NCI-H1436 treated with DMSO at 0.1 percent for 48 hours (cell line): ENCODE data around the gene LRRC4C.
"Not testable (repeated sequence)": the region's sequence is repeated elsewhere in the genome, so short reads cannot be mapped to it uniquely, and the experiment has no call there.

Experiments
- DNase-seq: peaks from one replicate; lab custom pipeline; 2025; lab: John Stamatoyannopoulos, UW

The LRRC4C gene

GRCh38 chr11:40230821-40231220, 1228.6 kb downstream of the LRRC4C start:
- no peak for DNase-seq

DNA sequence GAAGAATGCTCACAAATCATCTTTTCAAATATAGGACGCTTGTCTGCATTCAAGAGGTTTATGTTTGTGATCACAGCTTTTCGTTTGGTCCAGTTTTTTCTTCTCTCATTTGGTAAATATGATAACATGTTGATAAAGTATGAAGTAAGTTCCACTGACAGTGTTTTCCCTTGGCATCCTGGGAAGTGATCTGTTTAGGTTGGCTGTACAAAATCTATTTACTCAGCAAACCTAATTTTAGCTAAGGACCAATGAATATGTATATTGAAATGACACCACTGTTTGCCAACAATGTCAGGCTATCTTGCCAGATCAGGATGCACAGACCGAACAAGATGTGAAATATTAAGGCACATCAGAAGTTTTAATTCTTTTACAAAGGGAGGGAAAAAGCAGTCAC, 1230.8 kb downstream of the LRRC4C start:
- DNase-seq, result no peak

- no peak for DNase-seq
These were observed 1231.7 kb downstream of the LRRC4C start for GRCh38 chr11:40227730-40228129.

DNA sequence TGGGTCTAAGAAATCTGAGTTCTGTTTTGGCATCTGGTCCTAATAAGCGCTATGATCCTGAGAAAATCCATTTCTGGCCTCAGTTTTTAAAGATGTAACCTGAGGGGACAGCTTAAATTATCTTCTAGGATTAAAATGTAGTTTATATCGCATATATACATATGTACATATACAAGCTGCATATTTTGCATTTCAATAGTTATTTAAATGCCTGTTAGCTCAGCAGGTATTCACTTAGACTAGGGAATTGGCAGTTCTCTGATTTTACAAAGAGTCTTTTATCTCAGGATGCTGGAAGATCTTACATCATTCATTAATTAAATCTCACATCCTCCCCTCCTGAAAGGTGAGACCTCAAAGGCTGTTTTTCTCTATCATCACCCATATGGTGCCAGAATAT, 1232.8 kb downstream of the LRRC4C start:
- DNase-seq, result no peak

DNA sequence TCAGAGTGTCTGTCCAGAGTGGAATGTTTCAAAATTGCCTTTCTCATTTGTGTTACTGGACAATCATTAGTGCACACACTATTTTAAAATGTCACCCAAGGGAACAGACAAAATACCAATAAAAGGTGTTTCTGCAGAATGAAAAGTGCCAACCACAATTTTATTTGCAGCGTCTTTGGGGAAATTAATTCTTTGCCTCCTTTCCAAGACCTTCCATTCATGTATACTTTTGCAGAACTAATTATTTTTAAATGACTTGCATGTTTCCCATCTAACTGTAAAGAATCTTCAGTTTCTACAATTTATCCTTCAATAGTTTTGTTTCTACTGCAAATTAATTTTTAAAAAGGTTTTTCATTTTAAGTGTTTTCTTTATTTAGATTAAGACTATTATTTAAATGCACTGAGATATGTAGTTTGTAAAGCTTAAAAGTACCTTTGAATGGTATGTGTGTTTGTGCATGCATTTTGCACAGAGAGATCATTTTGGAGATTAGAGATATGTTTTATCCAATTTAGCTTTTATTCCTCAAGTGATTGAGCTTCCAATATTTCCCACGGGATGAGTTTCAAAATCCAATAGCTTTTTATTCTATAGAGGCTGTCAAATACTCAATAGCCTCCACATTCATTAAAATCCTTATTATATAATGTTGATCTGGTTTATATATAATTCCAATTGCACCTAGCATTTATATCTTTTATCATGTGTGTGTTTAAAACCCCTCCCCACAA, 1235.7 kb downstream of the LRRC4C start:
- DNase-seq, result no peak

- DNase-seq, result no peak
These were observed 1240.1 kb downstream of the LRRC4C start for GRCh38 chr11:40219401-40219800.

DNA sequence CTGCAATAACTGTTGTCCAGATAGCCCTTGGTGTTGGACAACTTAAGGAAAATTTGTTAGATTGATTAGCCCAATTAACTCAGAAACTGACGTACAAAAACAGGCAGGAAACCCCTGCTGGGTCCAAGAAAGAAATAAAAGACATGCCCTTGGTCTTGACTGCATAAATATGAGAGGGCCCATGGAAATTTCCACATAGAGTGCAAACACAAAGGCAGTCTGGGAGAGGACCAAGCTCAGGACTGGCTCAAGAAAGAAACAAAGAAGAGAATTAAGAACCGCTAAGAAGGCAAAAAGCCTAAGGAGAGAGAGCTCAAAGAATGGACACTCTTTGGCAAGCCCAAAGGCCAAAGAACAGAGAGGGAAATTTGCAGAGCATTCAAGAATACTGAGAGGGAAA, 1243.9 kb downstream of the LRRC4C start:
- DNase-seq, result no peak

DNA sequence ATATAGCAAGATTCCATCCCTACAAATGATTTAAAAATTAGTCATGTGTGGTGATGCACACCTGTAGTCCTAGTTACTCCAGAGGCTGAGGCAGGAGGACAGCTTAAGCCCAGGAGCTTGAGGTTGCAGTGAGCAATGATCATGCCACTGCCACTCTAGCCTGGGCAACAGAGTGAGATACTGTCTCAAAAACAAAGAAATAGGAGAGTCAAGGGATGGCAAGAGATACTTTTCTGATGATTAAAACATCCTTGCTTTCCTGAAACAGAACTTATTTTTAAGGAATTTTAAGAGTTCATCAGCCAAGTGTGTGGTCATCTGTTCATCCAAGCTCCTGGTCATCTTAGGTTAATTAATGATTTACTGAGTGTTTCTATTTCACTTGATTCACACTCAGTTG, 1252.0 kb downstream of the LRRC4C start:
- no peak for DNase-seq

DNA sequence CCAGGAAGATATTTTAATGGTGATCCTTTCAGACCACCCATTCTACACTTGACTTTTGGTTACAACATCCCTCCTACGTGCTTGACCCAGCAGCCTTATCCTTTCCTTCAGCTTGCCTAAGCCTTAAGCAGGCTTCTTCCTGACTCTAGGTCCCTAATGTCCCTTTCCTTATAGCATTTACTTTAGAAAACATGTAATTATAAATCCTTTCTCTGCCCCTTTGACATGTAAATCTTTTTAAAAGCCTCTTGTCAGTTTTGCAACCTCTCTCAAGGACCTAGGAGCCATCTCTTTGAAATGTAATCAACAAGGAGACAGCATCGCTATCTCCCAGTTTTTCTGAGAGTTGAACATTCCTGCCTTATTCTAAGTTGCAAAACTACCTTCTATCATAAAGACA, 1255.2 kb downstream of the LRRC4C start:
- DNase-seq, result no peak

DNA sequence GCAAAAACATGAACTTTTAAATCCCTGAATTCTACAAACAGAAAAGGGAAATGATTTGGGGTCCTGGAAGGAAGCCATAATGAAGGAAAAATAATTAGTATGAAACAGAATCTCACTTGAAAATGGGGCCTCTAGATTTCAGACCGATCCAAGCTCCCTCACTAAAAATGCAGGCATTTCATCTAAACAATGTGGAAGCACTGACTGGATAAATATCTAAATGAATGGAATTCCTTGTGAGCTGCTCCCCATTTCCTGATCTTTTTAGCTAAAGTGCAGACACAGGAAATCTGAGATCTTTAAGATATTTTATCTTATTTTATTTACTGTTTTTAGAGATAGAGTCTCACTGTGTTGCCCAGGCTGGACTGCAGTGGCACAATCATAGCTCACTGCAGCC, 1255.8 kb downstream of the LRRC4C start:
- DNase-seq, result no peak

- no peak for DNase-seq
These were observed 1256.7 kb downstream of the LRRC4C start for GRCh38 chr11:40202589-40203270.

- not testable (repeated sequence) for DNase-seq
These were observed 1266.9 kb downstream of the LRRC4C start for GRCh38 chr11:40192590-40192989.

- DNase-seq, result no peak
These were observed 1269.2 kb downstream of the LRRC4C start for GRCh38 chr11:40190294-40190693.

- peak; percentile 30 for DNase-seq
These were observed 1270.6 kb downstream of the LRRC4C start for GRCh38 chr11:40188848-40189247.

- no peak for DNase-seq
These were observed 1272.2 kb downstream of the LRRC4C start for GRCh38 chr11:40187295-40187694.

DNA sequence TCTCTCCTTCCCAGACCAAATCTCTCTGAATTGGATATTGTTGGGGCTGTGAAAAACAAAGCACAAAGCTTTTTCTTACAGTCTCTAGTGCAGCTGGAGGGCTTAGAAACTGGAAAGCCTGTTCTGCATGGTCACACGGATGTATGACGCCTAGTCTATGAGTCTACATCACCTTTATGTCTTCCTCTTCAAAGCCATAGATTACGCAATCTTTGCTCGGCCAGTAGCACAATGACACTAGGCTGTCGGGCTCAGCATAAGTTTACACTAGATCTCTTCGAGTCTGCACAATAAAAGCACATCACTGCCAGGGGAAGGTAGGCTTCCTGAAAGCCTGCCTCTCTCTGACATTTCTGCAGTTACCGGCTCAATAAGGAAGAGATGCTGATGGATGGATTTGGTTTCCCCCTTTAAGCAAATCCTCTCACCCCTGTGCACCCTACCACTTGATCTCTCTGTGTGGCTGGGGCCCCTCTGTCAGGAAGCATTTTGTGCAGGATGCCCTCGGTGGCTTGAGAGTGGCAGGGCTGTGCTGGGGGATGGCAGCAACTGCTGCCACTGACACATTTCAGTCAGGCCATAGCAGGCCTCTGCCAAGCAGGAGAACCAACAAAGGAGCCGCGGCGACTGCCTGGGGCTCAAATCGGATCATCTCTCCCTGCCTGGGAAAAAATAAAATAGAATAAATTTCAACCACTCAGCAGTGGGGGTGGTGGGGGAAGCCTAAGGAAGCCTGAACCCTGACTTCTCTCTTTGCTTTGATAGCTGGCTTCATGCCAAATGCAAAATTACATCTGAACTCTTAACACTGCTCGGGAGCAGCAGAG, 1272.8 kb downstream of the LRRC4C start:
- no peak for DNase-seq

GRCh38 chr11:40185793-40186192, 1273.7 kb downstream of the LRRC4C start:
- no peak for DNase-seq

GRCh38 chr11:40183073-40184064, 1276.1 kb downstream of the LRRC4C start:
- no peak for DNase-seq

DNA sequence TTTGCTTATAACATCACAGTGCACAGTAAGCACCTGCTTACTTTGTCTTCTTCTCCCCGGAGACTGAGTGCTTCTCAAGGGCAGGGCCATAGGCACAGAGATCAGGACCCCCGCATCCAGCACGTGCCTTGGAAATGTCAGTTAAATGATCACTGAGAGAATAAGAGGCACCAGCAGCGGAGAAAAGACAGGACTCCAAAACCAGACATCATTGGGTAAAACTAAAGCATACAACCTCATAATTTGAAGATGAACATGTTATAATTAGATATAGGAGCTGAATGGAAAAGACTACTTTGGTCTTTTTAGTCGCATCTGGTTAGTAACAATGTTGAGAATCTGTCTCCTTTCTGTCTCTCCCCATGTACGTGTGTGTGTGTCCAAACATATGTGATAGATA, 1279.9 kb downstream of the LRRC4C start:
- DNase-seq, result no peak

DNA sequence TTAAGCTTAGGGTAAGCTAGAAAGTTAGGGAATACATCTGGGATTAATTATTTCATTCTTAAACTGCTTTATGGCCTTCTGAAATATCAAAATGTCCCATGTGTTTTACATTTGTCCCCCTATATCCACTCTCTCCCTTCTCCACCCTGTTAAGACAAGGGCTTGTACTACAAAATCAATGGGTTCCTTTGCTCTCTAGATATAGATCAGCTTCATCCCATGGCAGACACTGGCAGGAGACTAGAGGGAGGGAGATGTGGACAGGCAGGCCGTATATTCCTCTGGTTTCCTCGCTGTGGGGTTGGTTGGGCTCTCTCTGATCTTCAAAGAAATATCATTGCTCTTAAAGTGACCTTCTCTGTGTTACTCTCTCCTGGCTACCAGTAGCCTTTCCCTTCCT, 1281.0 kb downstream of the LRRC4C start:
- no peak for DNase-seq

DNA sequence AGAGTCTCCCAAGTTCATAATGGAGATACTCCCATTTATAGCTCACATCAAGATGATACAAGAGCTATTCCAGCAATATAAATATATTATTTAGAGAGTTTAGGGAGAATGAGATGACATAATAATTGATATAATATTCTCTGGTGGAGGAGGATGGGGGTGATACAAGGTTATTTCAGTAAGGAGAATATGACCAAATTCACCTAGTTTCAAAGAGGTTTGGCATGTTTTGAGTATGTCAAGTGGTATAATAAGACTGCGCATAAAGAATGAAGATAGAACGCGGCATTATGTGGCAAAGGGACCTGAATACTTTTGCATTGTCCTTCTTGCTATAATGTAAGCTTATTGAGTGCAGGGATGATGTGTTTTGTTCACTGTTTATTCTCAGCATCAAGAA, 1283.5 kb downstream of the LRRC4C start:
- no peak for DNase-seq

- DNase-seq, result no peak
These were observed 1289.4 kb downstream of the LRRC4C start for GRCh38 chr11:40170078-40170477.
